ENCODE measurements around the gene NOX3.

The NOX3 gene

GRCh38 chr6:155436981-155437749 lies 18.5 kb downstream of the NOX3 start:
- H3K4me3 ChIP-seq (ENCODE audit: extremely low read depth, insufficient read depth, low read length, poor library complexity, severe bottlenecking), result no peak overlapping the region
- no peaks in the 10 kb centered on the region for H3K9me3 ChIP-seq (ENCODE audit: control insufficient read depth, low read length)
- 86 to 100% methylated on average over 1 of the region's 5 CpGs for WGBS, 2 experiments (ENCODE audit: insufficient coverage in 2 of 2)
- no peaks in the 10 kb centered on the region for H3K36me3 ChIP-seq (ENCODE audit: control insufficient read depth, insufficient read depth, low read length)
- H3K4me1 ChIP-seq (ENCODE audit: control insufficient read depth, insufficient read depth, low read length, poor library complexity, severe bottlenecking), result no peaks in the 10 kb centered on the region
- H3K27ac ChIP-seq (ENCODE audit: low read depth, low read length, severe bottlenecking), result no peak overlapping the region

- H3K36me3 ChIP-seq (ENCODE audit: control insufficient read depth, insufficient read depth, low read length), result no peaks in the 10 kb centered on the region
- no peak overlapping the region for H3K27ac ChIP-seq (ENCODE audit: low read depth, low read length, severe bottlenecking)
- 86 to 88% methylated on average over 12 of the region's 13 CpGs for WGBS, 2 experiments (ENCODE audit: insufficient coverage in 2 of 2)
- H3K4me1 ChIP-seq (ENCODE audit: control insufficient read depth, insufficient read depth, low read length, poor library complexity, severe bottlenecking), result peaks cover 9% of the 10 kb centered on the region
- no peaks in the 10 kb centered on the region for H3K9me3 ChIP-seq (ENCODE audit: control insufficient read depth, low read length)
- no peak overlapping the region for H3K4me3 ChIP-seq (ENCODE audit: extremely low read depth, insufficient read depth, low read length, poor library complexity, severe bottlenecking)
Observed at GRCh38 chr6:155434829-155435423, 20.7 kb downstream of the NOX3 start.

GRCh38 chr6:155434096-155434495 lies 21.5 kb downstream of the NOX3 start:
- H3K9me3 ChIP-seq (ENCODE audit: control insufficient read depth, low read length), result no peaks in the 10 kb centered on the region
- no peak overlapping the region for H3K27ac ChIP-seq (ENCODE audit: low read depth, low read length, severe bottlenecking)
- peaks cover 17% of the 10 kb centered on the region for H3K4me1 ChIP-seq (ENCODE audit: control insufficient read depth, insufficient read depth, low read length, poor library complexity, severe bottlenecking)
- H3K4me3 ChIP-seq (ENCODE audit: extremely low read depth, insufficient read depth, low read length, poor library complexity, severe bottlenecking), result no peak overlapping the region
- WGBS, 2 experiments (ENCODE audit: insufficient coverage in 2 of 2), result 89 to 100% methylated on average over 3 to 6 of the region's 8 CpGs
- no peaks in the 10 kb centered on the region for H3K36me3 ChIP-seq (ENCODE audit: control insufficient read depth, insufficient read depth, low read length)

DNA sequence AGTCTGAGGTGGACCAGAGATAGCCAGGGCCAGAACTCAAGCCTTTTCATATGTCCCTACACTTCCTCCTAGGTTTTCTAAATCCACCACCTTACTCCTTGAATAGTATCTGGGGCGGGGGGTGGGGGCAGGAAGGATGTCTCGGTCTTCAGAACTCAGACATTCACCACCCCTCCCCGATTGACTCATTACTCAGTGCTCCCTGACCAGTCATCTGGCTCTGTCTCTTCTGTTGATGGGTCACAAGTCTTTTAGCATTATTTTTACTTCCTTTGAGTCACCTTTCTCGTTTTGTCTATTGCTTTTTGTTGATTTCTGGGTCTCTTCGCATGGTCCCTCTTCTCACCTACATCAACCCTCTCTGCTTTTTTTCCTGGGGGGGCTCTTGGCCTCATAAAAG lies 23.3 kb downstream of the NOX3 start:
- Histone ChIP-seq H3K4me3 (ENCODE audit: extremely low read depth, insufficient read depth, low read length, poor library complexity, severe bottlenecking) (no peak overlapping the region), H3K36me3 (ENCODE audit: control insufficient read depth, insufficient read depth, low read length) (no peaks in the 10 kb centered on the region), H3K9me3 (ENCODE audit: control insufficient read depth, low read length) (no peaks in the 10 kb centered on the region), H3K4me1 (ENCODE audit: control insufficient read depth, insufficient read depth, low read length, poor library complexity, severe bottlenecking) (peaks cover 24% of the 10 kb centered on the region), H3K27ac (ENCODE audit: low read depth, low read length, severe bottlenecking) (no peak overlapping the region)
- WGBS, 2 experiments (ENCODE audit: insufficient coverage in 2 of 2), result 92 to 100% methylated on average over 2 to 3 of the region's 5 CpGs

DNA sequence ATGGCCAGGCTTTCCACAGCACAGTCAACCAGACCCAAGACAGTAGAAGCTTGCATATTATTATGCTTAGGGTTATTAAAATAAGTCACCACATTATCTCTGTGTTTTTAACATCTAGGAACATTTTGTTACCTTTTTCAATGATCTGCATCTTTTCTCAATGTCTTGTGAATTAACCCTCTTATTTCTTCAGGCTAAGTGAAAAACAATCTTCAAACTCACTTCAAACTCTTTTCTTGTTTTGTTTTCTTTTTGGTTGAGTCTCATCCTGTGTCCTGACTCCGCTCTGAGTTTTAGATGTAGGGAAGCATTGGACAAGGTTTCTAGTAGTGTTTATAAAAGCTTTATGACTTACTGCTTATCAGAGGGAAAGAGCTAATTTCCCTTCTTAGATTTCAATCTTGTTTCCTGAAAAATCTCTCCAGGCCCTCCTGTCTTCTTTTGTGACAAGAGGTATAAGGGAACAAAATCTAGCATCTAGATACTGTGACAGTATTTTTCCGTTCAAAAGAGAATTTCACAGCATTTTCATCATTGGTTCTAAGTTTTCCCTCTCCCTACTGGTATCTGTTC lies 26.2 kb downstream of the NOX3 start:
- H3K4me3 ChIP-seq (ENCODE audit: extremely low read depth, insufficient read depth, low read length, poor library complexity, severe bottlenecking), result no peak overlapping the region
- H3K27ac ChIP-seq (ENCODE audit: low read depth, low read length, severe bottlenecking), result peak overlapping the region; percentile 68
- H3K36me3 ChIP-seq (ENCODE audit: control insufficient read depth, insufficient read depth, low read length), result no peaks in the 10 kb centered on the region
- peaks cover 24% of the 10 kb centered on the region for H3K4me1 ChIP-seq (ENCODE audit: control insufficient read depth, insufficient read depth, low read length, poor library complexity, severe bottlenecking)
- 82 to 100% methylated on average over 1 of the region's 2 CpGs for WGBS, 2 experiments (ENCODE audit: insufficient coverage in 2 of 2)
- no peaks in the 10 kb centered on the region for H3K9me3 ChIP-seq (ENCODE audit: control insufficient read depth, low read length)

DNA sequence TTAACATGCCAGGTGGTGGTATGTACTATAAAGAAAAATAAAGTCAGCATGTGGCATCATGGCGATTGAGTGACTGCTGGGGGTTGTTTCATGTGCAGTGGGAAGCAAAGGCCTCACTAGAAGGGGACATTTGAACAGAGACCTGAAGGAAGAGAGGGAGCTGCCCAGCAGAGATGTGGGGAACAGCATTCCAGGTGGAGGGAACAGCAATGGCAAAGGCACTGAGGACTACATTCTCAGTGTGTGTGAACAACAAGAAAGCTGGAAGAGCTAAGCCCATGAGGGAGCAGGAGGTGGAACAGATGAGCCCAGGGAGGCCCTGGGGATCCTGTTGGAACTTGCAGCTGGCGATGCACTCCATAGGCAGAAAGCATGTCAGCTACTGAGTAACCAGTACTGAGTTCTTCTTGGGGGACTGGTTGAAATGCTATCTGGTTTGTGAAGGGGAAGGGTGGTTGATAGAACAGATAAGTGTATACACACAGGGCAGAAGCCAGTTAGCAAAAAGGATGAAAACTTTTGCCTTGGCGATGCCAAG lies 29.2 kb downstream of the NOX3 start:
- no peak overlapping the region for H3K27ac ChIP-seq (ENCODE audit: low read depth, low read length, severe bottlenecking)
- H3K9me3 ChIP-seq (ENCODE audit: control insufficient read depth, low read length), result no peaks in the 10 kb centered on the region
- H3K4me1 ChIP-seq (ENCODE audit: control insufficient read depth, insufficient read depth, low read length, poor library complexity, severe bottlenecking), result peaks cover 24% of the 10 kb centered on the region
- 86 to 100% methylated on average over 2 to 3 of the region's 3 CpGs for WGBS, 2 experiments (ENCODE audit: insufficient coverage in 2 of 2)
- H3K4me3 ChIP-seq (ENCODE audit: extremely low read depth, insufficient read depth, low read length, poor library complexity, severe bottlenecking), result no peak overlapping the region
- H3K36me3 ChIP-seq (ENCODE audit: control insufficient read depth, insufficient read depth, low read length), result no peaks in the 10 kb centered on the region

GRCh38 chr6:155424181-155424580 lies 31.5 kb downstream of the NOX3 start:
- no CpG with 5 or more reads among the region's 2 CpGs for WGBS, 2 experiments (ENCODE audit: insufficient coverage in 2 of 2)
- H3K27ac ChIP-seq (ENCODE audit: low read depth, low read length, severe bottlenecking), result no peak overlapping the region
- no peak overlapping the region for H3K4me3 ChIP-seq (ENCODE audit: extremely low read depth, insufficient read depth, low read length, poor library complexity, severe bottlenecking)
- H3K36me3 ChIP-seq (ENCODE audit: control insufficient read depth, insufficient read depth, low read length), result no peaks in the 10 kb centered on the region
- H3K4me1 ChIP-seq (ENCODE audit: control insufficient read depth, insufficient read depth, low read length, poor library complexity, severe bottlenecking), result peaks cover 13% of the 10 kb centered on the region
- no peaks in the 10 kb centered on the region for H3K9me3 ChIP-seq (ENCODE audit: control insufficient read depth, low read length)

- no peaks in the 10 kb centered on the region for H3K9me3 ChIP-seq (ENCODE audit: control insufficient read depth, low read length)
- H3K27ac ChIP-seq (ENCODE audit: low read depth, low read length, severe bottlenecking), result no peak overlapping the region
- H3K4me1 ChIP-seq (ENCODE audit: control insufficient read depth, insufficient read depth, low read length, poor library complexity, severe bottlenecking), result peaks cover 14% of the 10 kb centered on the region
- 94 to 96% methylated on average over 10 of the region's 10 CpGs for WGBS, 2 experiments (ENCODE audit: insufficient coverage in 2 of 2)
- H3K4me3 ChIP-seq (ENCODE audit: extremely low read depth, insufficient read depth, low read length, poor library complexity, severe bottlenecking), result no peak overlapping the region
- no peaks in the 10 kb centered on the region for H3K36me3 ChIP-seq (ENCODE audit: control insufficient read depth, insufficient read depth, low read length)
Observed at GRCh38 chr6:155422635-155423034, 33.0 kb downstream of the NOX3 start.

DNA sequence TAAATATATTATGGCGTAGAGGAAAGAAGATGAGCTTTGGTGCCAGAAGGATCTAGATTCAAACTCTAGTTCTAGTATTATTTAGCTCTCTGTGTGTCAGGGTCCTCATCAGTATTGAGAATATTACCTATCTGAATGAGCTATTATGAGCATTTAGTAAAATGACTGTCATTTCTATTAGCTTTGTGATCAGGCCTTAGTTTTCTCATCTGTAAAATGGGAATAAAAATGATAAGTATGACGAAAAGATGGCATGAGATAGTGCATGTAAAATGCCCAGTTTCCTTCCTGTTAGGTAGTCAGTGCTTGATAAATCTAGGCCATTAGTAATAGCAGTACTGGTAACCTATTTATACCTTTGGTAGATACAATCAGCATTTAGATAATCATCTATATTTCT lies 35.1 kb downstream of the NOX3 start:
- Histone ChIP-seq H3K4me1 (ENCODE audit: control insufficient read depth, insufficient read depth, low read length, poor library complexity, severe bottlenecking) (peaks cover 14% of the 10 kb centered on the region), H3K36me3 (ENCODE audit: control insufficient read depth, insufficient read depth, low read length) (no peaks in the 10 kb centered on the region), H3K27ac (ENCODE audit: low read depth, low read length, severe bottlenecking) (no peak overlapping the region), H3K9me3 (ENCODE audit: control insufficient read depth, low read length) (no peaks in the 10 kb centered on the region), H3K4me3 (ENCODE audit: extremely low read depth, insufficient read depth, low read length, poor library complexity, severe bottlenecking) (no peak overlapping the region)
- 100% methylated on average over 1 of the region's 2 CpGs for WGBS, 2 experiments (ENCODE audit: insufficient coverage in 2 of 2)

DNA sequence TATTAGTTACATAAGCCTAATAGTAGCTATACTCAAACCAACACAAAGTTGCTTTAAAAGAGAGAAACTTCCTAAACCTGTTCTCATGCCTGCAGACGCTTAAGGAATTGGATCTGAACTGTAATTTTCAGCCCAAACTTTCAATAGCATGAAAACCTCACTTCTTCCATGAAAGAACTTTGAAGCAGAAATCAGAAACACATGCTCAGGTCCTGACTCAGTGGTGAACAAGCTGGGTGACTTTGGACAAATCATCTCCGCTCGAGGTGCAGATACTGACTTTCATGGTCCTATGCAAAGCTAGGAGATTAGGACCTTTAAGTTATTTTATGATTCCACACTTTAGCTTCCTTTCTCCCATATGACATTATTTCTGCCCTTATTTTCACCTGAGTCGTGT lies 36.5 kb downstream of the NOX3 start:
- WGBS, 2 experiments (ENCODE audit: insufficient coverage in 2 of 2), result 80 to 92% methylated on average over 3 of the region's 4 CpGs
- Histone ChIP-seq H3K36me3 (ENCODE audit: control insufficient read depth, insufficient read depth, low read length) (no peaks in the 10 kb centered on the region), H3K27ac (ENCODE audit: low read depth, low read length, severe bottlenecking) (peak overlapping the region; percentile 33), H3K9me3 (ENCODE audit: control insufficient read depth, low read length) (no peaks in the 10 kb centered on the region), H3K4me1 (ENCODE audit: control insufficient read depth, insufficient read depth, low read length, poor library complexity, severe bottlenecking) (peaks cover 14% of the 10 kb centered on the region), H3K4me3 (ENCODE audit: extremely low read depth, insufficient read depth, low read length, poor library complexity, severe bottlenecking) (no peak overlapping the region)

All from mesodermal cell (in vitro differentiated cells).